Stimulated activated CD4-positive, alpha-beta T cell treated with anti-CD3 and anti-CD28 coated beads, Interleukin-4, amount 100 ng/mL, for 1 hour (primary cell): Measurements from ENCODE around the gene KIF16B.
"Not testable (repeated sequence)": the region's sequence is repeated elsewhere in the genome, so short reads cannot be mapped to it uniquely, and the experiment has no call there.

Experiments
- DNase-seq: peaks from one replicate; pipeline ENCODE4 v3.0.0-alpha.2; 2020

Gene KIF16B

DNA sequence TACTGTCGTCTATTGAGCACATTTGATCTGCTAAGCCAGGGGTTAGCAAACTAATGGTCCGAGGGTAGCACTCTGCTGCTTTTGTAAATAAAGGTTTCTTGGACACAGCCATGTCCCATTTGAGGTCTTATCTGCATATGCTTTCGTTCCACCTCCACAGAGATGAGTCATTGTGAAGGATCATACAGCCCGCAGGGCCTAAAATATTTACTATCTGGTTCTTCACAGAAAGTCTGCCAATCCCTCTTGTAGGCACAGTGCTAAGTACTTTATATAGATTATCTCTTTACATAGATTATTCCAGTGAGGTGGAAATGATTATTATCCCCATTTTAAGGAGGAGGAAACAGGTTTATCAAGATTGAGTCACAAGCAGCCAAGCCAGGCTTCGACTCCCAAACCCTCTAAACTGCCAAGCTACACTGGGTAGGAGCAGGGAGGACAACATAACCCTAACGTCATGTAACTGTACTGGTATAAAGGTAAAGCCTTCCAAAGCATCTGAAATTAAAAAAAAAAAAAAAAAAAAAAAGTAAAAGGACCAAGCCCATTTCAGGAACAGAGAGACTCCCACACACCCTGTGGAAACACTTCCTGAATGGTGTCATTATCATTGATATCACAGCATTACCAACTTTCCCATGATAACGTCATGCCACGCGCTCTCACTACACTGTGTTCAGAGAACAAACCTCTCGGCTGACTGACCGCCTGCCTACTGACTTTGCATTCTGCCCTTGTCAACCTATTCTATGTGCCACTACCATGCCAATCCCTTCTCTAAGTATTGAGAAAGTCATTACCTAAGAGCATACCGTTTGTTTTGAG, 101.0 kb downstream of the KIF16B start:
- DNase-seq: no peak

DNA sequence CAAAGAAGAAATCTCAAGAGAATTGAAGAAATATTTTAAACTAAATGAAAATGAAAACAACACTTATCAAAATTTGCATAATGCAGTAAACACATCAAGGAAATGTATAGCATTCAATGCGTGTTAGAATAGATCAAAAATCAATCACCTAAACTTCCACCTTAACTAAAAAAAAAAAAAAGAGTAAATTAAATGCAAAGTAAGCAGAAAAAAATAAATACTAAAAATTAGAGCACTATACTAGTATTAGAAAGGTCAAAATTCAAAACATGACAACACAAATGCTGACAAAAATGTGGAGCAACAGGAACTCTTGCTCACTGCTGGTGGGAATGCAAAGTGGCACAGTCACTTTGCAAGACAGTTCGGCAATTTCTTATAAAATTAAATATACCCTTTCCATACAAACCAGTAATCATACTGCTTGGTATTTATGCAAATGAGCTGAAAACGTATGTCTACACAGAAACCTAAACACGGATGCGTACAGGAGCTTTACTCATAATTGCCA, 103.8 kb downstream of the KIF16B start:
- DNase-seq: no peak

DNA sequence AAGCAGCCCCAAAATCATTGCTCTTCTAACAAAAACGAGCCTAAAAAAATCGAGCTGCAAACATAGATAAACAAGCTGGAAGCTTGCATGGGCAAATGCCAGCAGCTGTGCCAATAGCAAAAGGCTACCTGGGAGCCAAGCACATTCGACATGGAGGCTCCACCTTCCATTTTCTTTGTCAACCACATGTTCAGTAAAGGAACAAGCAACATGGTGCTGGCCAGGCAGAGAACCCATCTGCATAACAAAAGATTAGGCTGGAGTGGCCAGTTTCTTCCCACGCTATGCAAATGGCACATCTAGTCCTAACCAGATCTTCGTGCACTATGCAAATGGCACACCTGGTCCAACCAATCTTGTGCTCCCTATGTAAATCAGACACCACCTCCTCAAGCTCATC, 110.5 kb downstream of the KIF16B start:
- no peak for DNase-seq

DNA sequence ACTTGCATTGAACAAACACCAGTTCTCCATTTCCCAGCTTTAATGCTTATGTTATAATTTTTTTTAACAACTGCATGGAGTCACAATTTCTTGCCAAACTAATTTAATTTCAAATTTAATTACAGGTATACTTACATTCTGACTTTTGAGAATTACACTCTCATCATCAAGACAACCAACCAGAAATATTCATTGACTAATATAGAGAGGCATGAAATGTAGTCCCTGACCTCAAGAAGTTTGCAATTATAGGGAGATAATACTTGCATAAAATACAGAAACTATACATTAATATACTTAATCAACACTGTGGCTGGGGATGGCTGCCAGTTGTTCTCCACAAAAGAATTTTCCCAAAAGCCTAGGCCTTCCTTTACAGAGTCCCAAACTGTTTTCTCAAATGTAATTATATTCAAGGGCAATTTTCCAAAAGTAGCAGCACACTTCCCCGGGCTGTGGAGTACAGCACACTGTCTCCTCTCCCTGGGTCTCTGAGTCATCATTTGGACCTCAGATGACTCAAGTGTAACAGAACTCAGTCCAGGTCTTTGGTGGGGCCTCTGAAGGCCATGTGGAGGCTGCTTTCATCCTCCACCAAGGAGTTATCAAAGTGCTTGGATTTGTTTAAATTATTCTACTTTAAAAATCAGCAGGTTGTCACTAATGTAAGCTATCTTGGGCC, 114.1 kb downstream of the KIF16B start:
- no peak for DNase-seq

DNA sequence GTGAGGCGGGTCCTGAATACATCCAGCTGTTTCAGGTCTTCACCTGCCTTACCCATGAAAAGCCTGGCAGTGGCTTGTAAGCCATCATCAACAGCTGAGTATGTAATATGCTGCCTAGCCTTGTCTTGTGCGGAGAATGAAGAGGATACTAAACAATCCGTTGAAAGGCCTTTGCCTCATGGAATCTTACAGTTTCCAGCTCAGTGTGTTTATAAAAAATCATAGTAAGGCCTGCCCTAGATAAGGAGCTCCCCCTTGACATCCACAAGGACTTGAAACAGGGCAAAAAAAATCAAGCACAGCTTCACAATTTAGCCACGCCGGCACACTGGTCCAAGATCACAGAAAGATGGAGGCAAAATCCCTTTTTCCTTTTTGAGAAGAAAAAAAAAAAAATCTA, 115.7 kb downstream of the KIF16B start:
- no peak for DNase-seq

DNA sequence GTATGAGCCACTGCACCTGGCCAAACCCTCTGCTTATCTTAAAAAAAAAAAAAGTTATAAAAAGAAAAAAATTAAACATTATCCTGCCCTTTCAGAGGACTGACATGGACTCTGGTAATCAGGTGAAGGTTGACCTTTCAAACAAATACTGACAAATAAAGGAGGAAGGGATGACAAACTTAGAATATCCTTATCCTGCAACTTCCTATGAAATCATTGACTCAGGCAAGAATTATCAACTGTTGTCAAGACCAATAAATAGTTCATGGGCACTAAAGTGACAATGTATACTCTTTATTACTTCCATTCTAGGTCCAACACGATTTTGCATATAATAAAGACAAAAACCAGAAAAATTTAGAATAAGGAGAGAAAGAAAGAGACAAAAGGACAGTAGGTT, 117.9 kb downstream of the KIF16B start:
- no peak for DNase-seq

DNA sequence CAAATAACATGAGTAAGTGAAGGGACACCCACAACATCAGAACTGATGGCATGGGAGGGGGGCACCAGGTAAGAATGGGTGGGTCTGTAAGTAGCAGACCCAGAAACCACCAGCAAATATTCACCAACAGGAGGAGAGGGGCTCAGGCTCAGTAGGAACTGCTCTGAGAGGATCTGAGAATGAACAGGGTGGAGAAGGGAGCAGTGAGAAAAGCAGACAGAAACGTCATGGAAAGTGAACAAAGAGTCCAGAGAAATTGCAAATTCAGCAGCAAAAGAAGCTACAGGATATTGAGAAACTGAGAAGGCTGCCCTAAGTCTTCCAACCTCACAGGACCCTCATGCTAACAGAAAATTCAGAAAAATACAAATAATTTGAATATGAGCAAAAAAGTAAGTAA, 121.3 kb downstream of the KIF16B start:
- DNase-seq: no peak

DNA sequence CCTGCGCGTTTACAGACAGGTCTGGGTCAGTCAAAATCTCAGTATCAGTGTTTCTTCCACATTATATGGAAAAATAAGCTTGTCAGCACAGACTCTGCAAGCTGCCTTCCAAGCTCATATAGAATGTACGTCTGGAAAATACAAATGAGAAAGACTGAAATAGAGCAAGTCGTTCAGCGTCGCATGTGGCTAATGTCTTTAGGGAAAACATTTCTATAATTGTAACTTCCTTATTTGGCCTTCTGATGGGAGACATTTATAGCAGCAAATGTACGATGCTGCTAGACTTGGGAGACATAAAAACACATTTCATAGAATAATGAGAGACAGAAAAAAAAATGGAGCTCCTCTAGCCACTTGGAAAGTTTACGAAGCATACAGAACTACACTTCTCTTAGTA, 122.2 kb downstream of the KIF16B start:
- no peak for DNase-seq

DNA sequence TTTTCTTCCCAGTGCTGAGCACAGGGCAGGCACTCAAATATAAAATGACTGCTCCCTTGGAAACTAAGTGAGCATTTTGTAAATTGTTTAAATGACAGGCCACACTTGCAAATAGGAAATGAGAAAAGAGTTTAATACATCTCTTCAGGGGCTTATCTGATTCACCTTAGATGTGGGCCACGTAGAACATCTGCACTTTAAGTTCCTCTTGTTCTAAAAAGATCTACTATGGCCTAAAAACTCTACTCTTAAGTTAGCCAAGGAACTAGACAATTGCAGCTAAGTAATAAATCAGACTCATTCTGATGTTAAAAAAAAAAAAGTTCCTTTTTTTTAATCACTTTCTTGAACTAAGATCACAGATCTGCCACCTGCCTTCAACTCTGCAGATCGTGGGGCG, 126.3 kb downstream of the KIF16B start:
- DNase-seq: no peak

DNA sequence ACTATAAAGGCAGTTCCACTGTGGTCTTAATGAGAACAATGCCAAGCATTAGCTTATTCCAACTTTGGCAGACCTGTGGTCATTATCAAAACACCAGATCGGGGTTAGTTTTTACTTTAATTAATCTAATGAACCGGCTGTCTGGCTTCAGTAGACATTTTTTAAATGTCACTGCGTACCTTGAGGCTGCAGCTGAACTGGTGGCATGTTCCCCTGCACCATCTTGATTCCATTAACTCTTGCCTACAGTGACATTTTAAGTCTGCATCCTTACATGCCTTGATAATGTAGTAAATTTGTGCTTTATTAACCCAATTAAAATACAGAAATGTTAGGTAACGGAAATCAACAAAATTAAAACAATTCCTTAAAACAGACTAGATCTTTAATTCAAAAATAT, 127.0 kb downstream of the KIF16B start:
- no peak for DNase-seq

DNA sequence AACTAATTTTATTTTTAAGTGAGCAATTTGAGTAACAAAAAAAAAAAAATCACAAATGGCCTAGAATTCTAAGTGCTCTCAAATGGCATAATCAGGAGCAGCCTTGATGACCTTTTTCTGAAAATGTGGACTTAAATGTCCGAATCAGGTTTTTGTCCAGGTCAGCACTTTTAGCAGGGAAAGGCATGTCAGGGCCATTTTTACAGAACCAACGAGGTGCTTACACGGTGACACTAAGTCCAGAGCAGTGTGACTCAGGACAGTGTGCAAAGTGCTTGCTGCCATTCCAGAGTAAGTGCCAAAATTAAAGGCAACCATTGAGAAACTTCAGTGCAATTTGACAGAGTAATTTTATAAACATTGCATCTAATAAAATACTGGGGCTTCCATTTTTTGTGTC, 127.8 kb downstream of the KIF16B start:
- DNase-seq: no peak

DNA sequence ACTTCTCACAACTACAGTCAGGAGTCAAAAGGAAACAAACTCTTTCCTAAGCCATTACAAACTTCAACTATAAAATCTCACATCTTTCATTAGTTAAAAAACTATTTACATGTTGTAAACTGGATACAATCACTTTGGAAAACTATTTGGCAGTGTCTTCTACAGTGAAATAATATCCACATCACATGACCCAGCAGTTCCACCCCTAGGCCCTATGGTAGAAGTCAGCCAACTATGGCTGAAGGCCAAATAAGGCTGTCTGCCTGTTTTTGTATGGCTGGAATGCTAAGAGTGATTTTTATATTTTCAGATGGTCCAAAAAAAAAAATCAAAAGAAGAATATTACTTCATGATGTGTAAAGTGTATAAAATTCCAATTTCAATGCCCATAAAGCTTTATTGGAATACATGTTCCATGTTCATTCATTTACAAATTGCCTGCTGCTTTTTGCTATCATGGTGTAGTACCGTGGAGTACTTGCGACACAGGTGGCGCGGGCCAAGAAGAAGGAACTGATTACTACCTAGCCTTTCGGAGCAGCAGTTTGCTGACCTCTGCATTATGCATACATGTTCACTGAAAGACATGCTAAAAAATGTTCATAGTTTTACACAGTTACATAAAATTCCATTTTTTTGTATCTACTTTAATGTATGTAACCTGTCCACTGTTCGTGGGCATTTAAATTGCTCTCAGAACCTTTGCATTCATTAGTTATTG, 129.0 kb downstream of the KIF16B start:
- DNase-seq: no peak

DNA sequence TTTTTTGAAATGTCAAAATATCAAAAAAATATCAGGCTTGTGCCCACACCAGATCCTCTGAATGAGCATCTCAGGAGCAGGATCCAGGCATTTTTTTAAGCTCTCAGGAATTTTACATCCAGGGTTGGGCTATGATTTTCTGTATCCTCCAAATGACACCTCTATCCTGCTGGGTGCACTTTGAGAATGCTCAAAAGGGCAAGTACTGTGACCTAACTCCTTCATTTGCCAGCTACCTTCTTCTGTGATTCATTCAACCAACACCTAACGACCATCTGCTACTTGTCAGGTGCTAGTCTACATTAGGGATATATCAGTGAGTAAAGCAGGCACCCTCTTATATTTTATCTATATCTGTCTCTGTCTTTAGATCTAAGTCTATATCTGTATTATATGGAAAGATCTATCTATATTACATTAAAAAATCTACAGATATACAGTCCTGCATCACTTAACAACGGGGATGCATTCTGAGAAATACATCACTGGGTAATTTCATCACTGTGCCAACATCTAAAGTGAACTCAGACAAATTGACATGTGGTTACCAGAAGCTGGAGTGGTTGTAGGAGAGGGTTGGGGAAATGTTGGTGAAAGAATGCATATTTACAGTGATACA, 131.6 kb downstream of the KIF16B start:
- no peak for DNase-seq

DNA sequence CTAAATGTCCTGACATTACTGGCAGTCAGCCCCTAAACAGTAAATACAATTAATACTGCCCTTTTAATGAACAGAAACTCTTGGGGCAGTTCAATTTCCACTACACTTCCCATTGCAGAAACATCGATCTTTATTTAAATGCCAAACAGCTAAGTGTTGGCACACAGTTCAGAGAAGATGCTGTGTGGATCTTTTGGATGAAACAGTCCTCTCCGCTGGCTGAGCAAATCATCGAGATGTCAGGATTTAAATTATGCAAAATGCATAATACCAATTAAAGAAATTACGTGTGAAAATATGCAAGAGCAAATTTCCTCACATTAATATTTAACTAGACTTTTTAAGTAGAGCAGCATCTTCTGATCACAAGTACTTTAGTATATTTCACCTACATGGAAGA, 132.6 kb downstream of the KIF16B start:
- no peak for DNase-seq

DNA sequence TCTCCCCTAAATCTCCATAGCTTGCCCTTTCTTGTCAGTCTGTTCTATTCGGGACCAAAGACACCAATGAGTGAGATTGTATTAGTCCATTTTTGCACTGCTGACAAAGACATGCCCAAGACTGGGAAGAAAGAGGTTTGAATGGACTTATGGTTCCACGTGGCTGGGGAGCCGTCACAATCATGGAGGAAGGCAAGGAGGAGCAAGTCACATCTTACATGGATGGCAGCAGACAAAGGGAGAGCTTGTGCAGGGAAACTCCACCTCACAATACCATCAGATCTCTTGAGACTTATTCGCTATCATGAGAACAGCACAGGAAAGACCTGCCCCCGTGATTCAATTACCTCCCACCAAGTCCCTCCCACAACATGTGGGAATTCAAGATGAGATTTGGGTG, 133.7 kb downstream of the KIF16B start:
- DNase-seq: not testable (repeated sequence)

DNA sequence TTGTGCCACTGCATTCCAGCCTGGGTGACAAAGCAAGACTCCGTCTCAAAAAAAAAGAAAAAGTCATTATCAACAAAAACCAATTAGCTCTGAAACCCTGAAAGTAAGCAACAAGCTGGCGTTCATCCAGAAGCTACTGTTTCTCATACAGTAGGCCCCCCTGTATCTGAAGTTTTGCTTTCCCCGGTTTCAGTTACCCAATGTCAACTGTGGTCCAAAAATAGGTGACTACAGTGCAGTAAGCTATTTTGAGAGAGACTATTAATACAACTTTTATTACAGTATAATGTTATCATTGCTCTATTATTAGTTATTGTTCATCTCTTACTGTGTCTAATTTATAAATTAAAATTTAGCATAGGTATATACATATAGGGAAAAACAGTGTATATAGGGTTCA, 135.1 kb downstream of the KIF16B start:
- no peak for DNase-seq

DNA sequence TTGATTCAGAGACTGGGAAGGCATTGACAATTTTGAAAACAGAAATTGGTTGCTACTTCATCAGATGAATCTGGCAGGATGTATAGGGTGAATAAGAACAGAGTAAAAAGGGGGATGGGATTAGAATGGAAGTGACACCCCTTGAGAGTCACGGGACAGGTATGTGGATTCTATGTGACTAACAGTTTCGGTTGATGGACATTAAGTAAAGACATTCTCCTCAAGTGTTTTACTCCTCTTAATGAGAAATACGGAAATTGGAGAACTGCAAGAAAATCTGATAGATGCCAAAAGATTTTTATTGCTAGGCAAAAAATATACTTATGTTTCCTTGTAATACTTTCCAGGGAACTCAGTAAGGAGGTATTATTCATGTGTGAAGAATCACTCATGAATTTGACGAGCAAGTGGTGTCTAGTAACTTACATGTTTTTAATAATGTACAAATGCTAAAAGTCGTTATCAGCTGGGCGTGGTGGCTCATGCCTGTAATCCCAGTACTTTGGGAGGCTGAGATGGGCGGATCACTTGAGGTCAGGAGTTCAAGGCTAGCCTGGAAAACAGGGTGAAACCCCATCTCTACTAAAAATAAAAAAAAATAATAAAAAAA, 135.8 kb downstream of the KIF16B start:
- no peak for DNase-seq

DNA sequence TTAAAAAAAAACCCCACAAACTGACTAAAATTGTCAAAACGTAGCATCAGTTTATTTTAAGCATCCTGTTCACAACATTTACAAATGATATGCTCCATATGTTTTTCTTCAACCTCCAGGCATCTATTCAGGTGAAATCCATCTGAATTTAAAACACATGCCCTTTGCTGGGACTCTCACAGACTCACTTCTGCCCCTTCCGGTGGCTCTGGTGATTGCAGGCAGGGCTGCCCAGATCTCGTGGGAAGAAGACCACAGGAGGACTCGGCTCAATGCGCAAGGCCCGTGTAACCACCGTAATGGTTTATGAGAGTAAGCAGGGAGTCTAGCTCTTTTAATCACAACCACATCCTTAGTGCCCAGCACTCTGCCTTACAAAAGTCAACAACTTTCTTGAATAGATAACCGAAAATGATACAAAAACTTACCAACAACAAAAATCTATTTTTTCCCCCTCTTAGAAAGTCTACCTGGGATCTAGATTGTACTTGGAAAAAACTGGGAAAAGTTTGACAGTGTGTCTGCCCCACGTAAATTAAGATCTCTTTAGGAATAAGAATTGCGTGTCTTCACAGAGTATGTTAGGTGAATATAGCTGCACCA, 139.1 kb downstream of the KIF16B start:
- DNase-seq: peak; percentile 47

DNA sequence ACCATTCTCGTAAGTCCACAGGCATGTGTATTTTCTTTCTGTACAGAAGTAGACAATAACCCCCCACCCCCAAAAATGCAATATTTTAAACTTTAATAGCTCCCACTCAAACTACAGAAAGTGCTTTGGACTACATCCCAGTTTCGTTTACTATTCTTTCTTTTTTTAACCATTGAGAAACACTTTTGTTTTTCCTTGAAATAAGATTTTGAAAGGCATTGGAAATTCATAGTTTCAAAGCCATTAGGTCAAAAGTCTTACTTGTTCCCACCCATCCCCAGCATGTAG, 140.0 kb downstream of the KIF16B start:
- DNase-seq: no peak

DNA sequence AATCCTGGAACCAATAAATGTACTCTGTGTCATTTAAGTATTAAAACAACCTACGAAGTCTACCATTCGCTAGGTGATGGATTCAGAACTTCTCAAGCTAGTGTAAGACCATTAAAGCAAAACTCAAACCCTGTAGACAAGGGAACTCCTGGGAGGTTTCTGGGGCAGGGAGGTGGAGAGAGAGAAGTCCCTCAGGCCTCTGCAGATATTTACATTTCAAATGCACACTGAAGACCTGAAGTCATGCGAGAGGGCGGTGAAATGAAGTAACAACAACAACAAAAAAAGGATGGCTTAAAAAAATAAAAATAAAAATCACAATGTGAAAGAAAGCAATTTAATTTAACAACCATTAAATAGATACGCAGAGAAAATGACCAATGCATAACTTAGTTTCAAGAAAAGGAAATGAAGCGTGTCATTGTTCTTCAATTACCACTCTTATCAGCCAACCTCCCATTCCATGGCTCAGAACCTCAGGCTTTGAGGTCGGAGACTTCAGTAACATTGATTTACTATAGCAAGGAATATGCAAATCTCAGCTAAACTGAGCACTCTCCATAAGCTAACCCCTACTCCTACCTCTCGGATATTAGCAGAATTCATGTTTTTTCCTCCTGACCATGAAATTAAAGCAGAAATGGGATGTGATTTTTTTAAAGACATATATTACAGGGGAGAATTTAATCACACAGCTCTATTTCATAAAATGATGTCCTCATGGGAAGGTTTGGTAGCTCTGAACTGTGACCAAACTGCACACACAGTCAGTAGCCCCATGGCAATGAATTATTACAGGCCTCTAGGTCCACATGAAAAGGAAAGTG, 140.6 kb downstream of the KIF16B start:
- no peak for DNase-seq

DNA sequence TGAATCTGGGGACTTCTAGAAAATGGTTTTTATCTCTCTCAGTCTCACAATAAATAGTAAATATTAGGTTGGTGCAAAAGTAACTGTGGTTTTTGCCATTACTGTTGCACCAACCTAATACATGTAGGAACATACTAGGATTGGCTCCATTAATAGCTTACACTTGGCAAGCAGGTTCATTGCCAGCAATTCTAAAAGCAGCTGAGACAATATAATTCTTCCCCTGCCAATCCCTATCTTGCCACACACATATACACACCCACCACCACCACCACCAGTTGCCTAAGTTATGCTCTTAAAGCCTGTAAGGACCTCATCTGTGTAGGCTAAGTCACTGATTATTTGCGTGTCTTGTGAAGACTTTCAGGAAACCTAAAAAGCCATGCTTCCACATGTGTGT, 145.1 kb downstream of the KIF16B start:
- no peak for DNase-seq

DNA sequence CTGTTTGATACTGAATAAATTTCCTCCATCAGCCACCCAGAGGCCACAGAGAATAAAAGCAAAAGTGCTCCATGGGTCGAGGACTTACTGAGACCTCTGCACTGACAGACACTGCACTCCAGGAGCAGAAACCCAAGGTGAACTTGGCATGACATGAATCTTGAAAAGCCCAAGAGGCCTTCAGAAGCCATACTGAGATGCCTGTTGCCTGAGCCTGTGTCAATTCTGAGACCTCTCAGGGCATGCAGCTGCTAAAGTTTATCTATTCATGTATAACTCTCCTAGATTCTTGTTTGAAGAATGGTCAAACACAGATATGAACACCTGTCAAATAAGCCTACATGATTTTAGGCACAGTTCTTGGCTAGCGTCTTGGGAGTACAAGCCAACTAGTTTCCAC, 145.7 kb downstream of the KIF16B start:
- no peak for DNase-seq
